Right kidney (tissue), 1 donor: ENCODE data around the gene SLC30A9.
A peak's percentile ranks its signal among the peaks of the same experiment; 100 is the strongest.

ENCODE experiments used
- DNase-seq: peaks from one replicate; pipeline ENCODE4 v3.0.0-alpha.2; 2016

Gene SLC30A9

GRCh38 chr4:41994461-41994985 is 4.2 kb downstream of the SLC30A9 start:
- DNase-seq, result no peak

- DNase-seq, result no peak
Measured at GRCh38 chr4:41998019-41998418, 7.7 kb downstream of the SLC30A9 start.

- no peak for DNase-seq
Measured at GRCh38 chr4:41999321-41999720, 9.0 kb downstream of the SLC30A9 start.

- no peak for DNase-seq
Measured at GRCh38 chr4:42008011-42008786, 17.9 kb downstream of the SLC30A9 start.

GRCh38 chr4:42015438-42015837 is 25.1 kb downstream of the SLC30A9 start:
- DNase-seq, result no peak

GRCh38 chr4:42018451-42018850 is 28.1 kb downstream of the SLC30A9 start:
- no peak for DNase-seq

GRCh38 chr4:42048394-42048793 is 58.1 kb downstream of the SLC30A9 start:
- DNase-seq, result no peak

- DNase-seq, result no peak
Measured at GRCh38 chr4:42050516-42051249, 60.4 kb downstream of the SLC30A9 start.

GRCh38 chr4:42066402-42066801 is 76.1 kb downstream of the SLC30A9 start:
- no peak for DNase-seq

GRCh38 chr4:42067264-42067663 is 76.9 kb downstream of the SLC30A9 start:
- DNase-seq, result no peak

GRCh38 chr4:42070463-42070862 is 80.1 kb downstream of the SLC30A9 start:
- no peak for DNase-seq

GRCh38 chr4:42074294-42074693 is 84.0 kb downstream of the SLC30A9 start:
- no peak for DNase-seq

GRCh38 chr4:42078184-42078801 is 88.0 kb downstream of the SLC30A9 start:
- DNase-seq, result no peak

- peak; percentile 3 for DNase-seq
Measured at GRCh38 chr4:42080306-42080705, 90.0 kb downstream of the SLC30A9 start.

GRCh38 chr4:42083816-42084215 is 93.5 kb downstream of the SLC30A9 start:
- DNase-seq, result no peak

- DNase-seq, result no peak
Measured at GRCh38 chr4:42088386-42088785, 98.1 kb downstream of the SLC30A9 start.

- no peak for DNase-seq
Measured at GRCh38 chr4:42101446-42101975, 111.2 kb downstream of the SLC30A9 start.

GRCh38 chr4:42104521-42104920 is 114.2 kb downstream of the SLC30A9 start:
- DNase-seq, result no peak

- DNase-seq, result no peak
Measured at GRCh38 chr4:42112846-42113245, 122.5 kb downstream of the SLC30A9 start.

GRCh38 chr4:42119886-42120285 is 129.6 kb downstream of the SLC30A9 start:
- peak; percentile 17 for DNase-seq

GRCh38 chr4:42122237-42122636 is 131.9 kb downstream of the SLC30A9 start:
- DNase-seq, result no peak

GRCh38 chr4:42123071-42123644 is 132.8 kb downstream of the SLC30A9 start:
- no peak for DNase-seq

- DNase-seq, result no peak
Measured at GRCh38 chr4:42132099-42132498, 141.8 kb downstream of the SLC30A9 start.
